Stomach smooth muscle (tissue), 2 donors: ENCODE data around the gene KRTAP23-1.

ENCODE experiments used
- H3K27ac ChIP-seq: one replicate; pipeline ENCODE4 v1.7.0; 2013; ENCODE audit warnings: mild to moderate bottlenecking, low read length, inconsistent platforms
- H3K27me3 ChIP-seq, 2 donors: one replicate each; pipeline ENCODE4 v1.7.0; 2013; ENCODE audit warnings: low read length in 2 of 2; ENCODE audit not compliant: insufficient read depth in 2 of 2, control insufficient read depth in 1 of 2
- H3K36me3 ChIP-seq, 2 donors: one replicate each; pipeline ENCODE4 v1.7.0; 2013; ENCODE audit warnings: low read length in 2 of 2; ENCODE audit not compliant: control insufficient read depth in 2 of 2, insufficient read depth in 2 of 2
- H3K4me1 ChIP-seq: one replicate; pipeline ENCODE4 v1.7.0; 2013; ENCODE audit warnings: low read length; ENCODE audit not compliant: control insufficient read depth, insufficient read depth
- H3K4me3 ChIP-seq, 2 donors: one replicate each; pipeline ENCODE4 v1.7.0; 2013; ENCODE audit warnings: low read length in 2 of 2
- H3K9ac ChIP-seq, 2 donors: one replicate each; pipeline ENCODE4 v1.7.0; 2013; ENCODE audit warnings: low read length in 2 of 2, mild to moderate bottlenecking in 1 of 2
- H3K9me3 ChIP-seq, 2 donors: one replicate each; pipeline ENCODE4 v1.7.0; 2013; ENCODE audit warnings: low read length in 2 of 2; ENCODE audit not compliant: control insufficient read depth in 2 of 2
- donor health status: healthy.
- donor health status: Pancreatic carcinoma.

KRTAP23-1 gene

GRCh38 chr21:30306884-30307283 is 41.5 kb downstream of the KRTAP23-1 start:
- Histone ChIP-seq H3K27ac (no peak overlapping the region), H3K4me1 (no peaks in the 10 kb centered on the region), H3K9ac (no peak overlapping the region), H3K9me3 (no peaks in the 10 kb centered on the region), H3K4me3 (no peak overlapping the region), H3K27me3 (no peaks in the 10 kb centered on the region), H3K36me3 (no peaks in the 10 kb centered on the region)

GRCh38 chr21:30305136-30305535 is 43.3 kb downstream of the KRTAP23-1 start:
- Histone ChIP-seq H3K9me3 (no peaks in the 10 kb centered on the region), H3K27me3 (no peaks in the 10 kb centered on the region), H3K36me3 (no peaks in the 10 kb centered on the region)

More at GRCh38 chr21:30305136-30305535, 43.3 kb downstream of the KRTAP23-1 start:
- H3K4me1 ChIP-seq, result no peaks in the 10 kb centered on the region
- H3K4me3 ChIP-seq, result no peak overlapping the region
- no peak overlapping the region for H3K9ac ChIP-seq
- H3K27ac ChIP-seq, result no peak overlapping the region
